HEK293T (cell line): Measurements from ENCODE around the gene SCN4A.
"Not testable (repeated sequence)": the region's sequence is repeated elsewhere in the genome, so short reads cannot be mapped to it uniquely, and the experiment has no call there.

Experiments
- CTCF ChIA-PET: fragments of 350-600 bp; formaldehyde crosslinking; extraction: SDS; loops from one replicate; lab custom pipeline; 2021; ENCODE audit warnings: antibody characterized with exemption, inconsistent platforms; lab: Yijun Ruan, JAX
- POLR2A ChIA-PET: fragments of 350-600 bp; formaldehyde crosslinking; extraction: SDS; loops from one replicate; lab custom pipeline; 2020; ENCODE audit warnings: antibody characterized with exemption, inconsistent platforms; lab: Yijun Ruan, JAX
- DNase-seq: peaks from one replicate; pipeline ENCODE4 v3.0.0; 2012; ENCODE audit warnings: mixed read lengths; ENCODE audit errors: extremely low spot score
- ARNT ChIP-seq: fragments of 450-650 bp; IDR thresholded peaks from 2 replicates; pipeline ENCODE4 v1.6.1; 2017; ENCODE audit warnings: mild to moderate bottlenecking
- BHLHE40 ChIP-seq: fragments of 450-650 bp; IDR thresholded peaks from 2 replicates; pipeline ENCODE4 v1.6.1; 2016; ENCODE audit warnings: mild to moderate bottlenecking, moderate library complexity, borderline replicate concordance
- CTBP1 ChIP-seq: fragments of 450-650 bp; IDR thresholded peaks from 2 replicates; pipeline ENCODE4 v1.6.1; 2016; ENCODE audit warnings: borderline replicate concordance
- ELF4 ChIP-seq: fragments of 450-650 bp; IDR thresholded peaks from 2 replicates; pipeline ENCODE4 v1.6.1; 2017; ENCODE audit warnings: antibody characterized with exemption
- FOXA1 ChIP-seq: fragments of 450-650 bp; IDR thresholded peaks from 2 replicates; pipeline ENCODE4 v1.6.1; 2016; ENCODE audit warnings: mild to moderate bottlenecking
- FOXK2 ChIP-seq: fragments of 450-650 bp; IDR thresholded peaks from 2 replicates; pipeline ENCODE4 v1.6.1; 2016; ENCODE audit warnings: mild to moderate bottlenecking
- FOXM1 ChIP-seq: fragments of 450-650 bp; IDR thresholded peaks from 2 replicates; pipeline ENCODE4 v1.6.1; 2017; ENCODE audit warnings: mild to moderate bottlenecking, borderline replicate concordance
- HDGF ChIP-seq: fragments of 450-650 bp; IDR thresholded peaks from 2 replicates; pipeline ENCODE4 v1.6.1; 2017; ENCODE audit warnings: antibody characterized with exemption, borderline replicate concordance
- L3MBTL2 ChIP-seq: fragments of 450-650 bp; conservative IDR thresholded peaks from 2 replicates; pipeline ENCODE4 v1.6.1; 2016; ENCODE audit warnings: mild to moderate bottlenecking
- LEF1 ChIP-seq: fragments of 450-650 bp; IDR thresholded peaks from 2 replicates; pipeline ENCODE4 v1.6.1; 2017; ENCODE audit warnings: mild to moderate bottlenecking, borderline replicate concordance
- NFRKB ChIP-seq: fragments of 450-650 bp; IDR thresholded peaks from 2 replicates; pipeline ENCODE4 v1.6.1; 2016; ENCODE audit warnings: mild to moderate bottlenecking, moderate library complexity
- PKNOX1 ChIP-seq: fragments of 450-650 bp; IDR thresholded peaks from 2 replicates; pipeline ENCODE4 v1.6.1; 2016
- SP1 ChIP-seq: fragments of 450-650 bp; IDR thresholded peaks from 2 replicates; pipeline ENCODE4 v1.6.1; 2017
- SUZ12 ChIP-seq: fragments of 450-650 bp; IDR thresholded peaks from 2 replicates; pipeline ENCODE4 v1.6.1; 2016; ENCODE audit warnings: mild to moderate bottlenecking
- TARDBP ChIP-seq: fragments of 450-650 bp; IDR thresholded peaks from 2 replicates; pipeline ENCODE4 v1.6.1; 2016
- ZNF384 ChIP-seq: fragments of 450-650 bp; IDR thresholded peaks from 2 replicates; pipeline ENCODE4 v1.6.1; 2016

SCN4A gene

GRCh38 chr17:63986821-63987220 lies 14.1 kb upstream of the SCN4A start:
- CTCF ChIA-PET: no interaction called here
- no peak for DNase-seq
- POLR2A ChIA-PET: no interaction called here
- TF ChIP-seq NFRKB: no peak
- TF ChIP-seq BHLHE40: no peak
- no peak for TF ChIP-seq ELF4
- no peak for TF ChIP-seq HDGF
- no peak for TF ChIP-seq LEF1
- no peak for TF ChIP-seq SP1
- TF ChIP-seq TARDBP: no peak
- TF ChIP-seq ARNT: no peak
- TF ChIP-seq SUZ12: no peak
- no peak for TF ChIP-seq L3MBTL2
- TF ChIP-seq PKNOX1: no peak
- TF ChIP-seq FOXA1: no peak
- TF ChIP-seq FOXM1: no peak

- POLR2A ChIA-PET: no interaction called here
- CTCF ChIA-PET: interaction anchor here (0.6 to 1.3 kb wide), 3 partner anchors 10 to 66 kb away, joined by 3 to 8 read pairs (median 4); no protein-coding TSS in a partner anchor
- no peak for DNase-seq
- TF ChIP-seq FOXM1 (no peak), ZNF384 (no peak), FOXK2 (no peak), ARNT (no peak), BHLHE40 (no peak), LEF1 (no peak), FOXA1 (no peak), NFRKB (no peak), CTBP1 (no peak)
Observed at GRCh38 chr17:63985387-63986140, 12.8 kb upstream of the SCN4A start.

GRCh38 chr17:63984651-63985386 lies 12.1 kb upstream of the SCN4A start:
- no peak for DNase-seq
- ChIA-PET POLR2A (interaction anchor here (0.8 kb wide), 1 partner anchor 10 kb away, joined by 3 read pairs; no protein-coding TSS in a partner anchor), CTCF (interaction anchor here (0.6 to 1.6 kb wide), 8 partner anchors 9 to 207 kb away, joined by 3 to 8 read pairs (median 4); no protein-coding TSS in a partner anchor)
- TF ChIP-seq HDGF: no peak
- no peak for TF ChIP-seq LEF1
- no peak for TF ChIP-seq CTBP1
- no peak for TF ChIP-seq PKNOX1
- TF ChIP-seq NFRKB: no peak
- TF ChIP-seq FOXM1: no peak
- TF ChIP-seq ZNF384: no peak
- TF ChIP-seq TARDBP: no peak
- TF ChIP-seq FOXK2: no peak
- TF ChIP-seq SUZ12: no peak
- TF ChIP-seq BHLHE40: no peak
- TF ChIP-seq L3MBTL2: no peak
- no peak for TF ChIP-seq ARNT
- TF ChIP-seq ELF4: no peak
- no peak for TF ChIP-seq SP1

- ChIA-PET CTCF (interaction anchor here (0.6 to 1.6 kb wide), 5 partner anchors 34 to 208 kb away, joined by 3 to 5 read pairs (median 3); no protein-coding TSS in a partner anchor), POLR2A (interaction anchor here (0.8 kb wide), 1 partner anchor 10 kb away, joined by 3 read pairs; no protein-coding TSS in a partner anchor)
- no peak for TF ChIP-seq ELF4
- TF ChIP-seq PKNOX1: no peak
- no peak for TF ChIP-seq CTBP1
- no peak for TF ChIP-seq NFRKB
- no peak for TF ChIP-seq ARNT
- TF ChIP-seq L3MBTL2: no peak
- TF ChIP-seq FOXM1: no peak
- no peak for TF ChIP-seq FOXK2
- no peak for TF ChIP-seq LEF1
- TF ChIP-seq FOXA1: no peak
- no peak for TF ChIP-seq BHLHE40
- no peak for TF ChIP-seq HDGF
- no peak for DNase-seq
Observed at GRCh38 chr17:63984236-63984635, 11.5 kb upstream of the SCN4A start.

- TF ChIP-seq BHLHE40 (no peak), SP1 (no peak), FOXA1 (no peak), ZNF384 (no peak), L3MBTL2 (no peak), CTBP1 (no peak), FOXM1 (no peak), NFRKB (no peak), ELF4 (no peak), FOXK2 (no peak), ARNT (no peak), TARDBP (no peak)
- CTCF ChIA-PET: interaction anchor here (1.6 kb wide), 1 partner anchor 37 kb away, joined by 5 read pairs; no protein-coding TSS in a partner anchor
- no peak for DNase-seq
- POLR2A ChIA-PET: no interaction called here
Observed at GRCh38 chr17:63983320-63983719, 10.6 kb upstream of the SCN4A start.

GRCh38 chr17:63982641-63983040 lies 9.9 kb upstream of the SCN4A start:
- POLR2A ChIA-PET, DNase-seq: not testable (repeated sequence)
- CTCF ChIA-PET: interaction anchor here (0.7 kb wide), 1 partner anchor 1539 kb away, joined by 3 read pairs; no protein-coding TSS in a partner anchor
